HG03469 (cell line): ENCODE results near the gene PER2.
A peak's percentile ranks its signal among the peaks of the same experiment; 100 is the strongest.
"Not testable (repeated sequence)": the region's sequence is repeated elsewhere in the genome, so short reads cannot be mapped to it uniquely, and the experiment has no call there.

Source experiments
- ATAC-seq: cut with Tn5 transposase; IDR thresholded peaks from one replicate; pipeline ENCODE4 v1.9.1; 2021; ENCODE audit warnings: mild to moderate bottlenecking, moderate library complexity, moderate number of reproducible peaks; ENCODE audit not compliant: unreplicated experiment

Gene PER2

DNA sequence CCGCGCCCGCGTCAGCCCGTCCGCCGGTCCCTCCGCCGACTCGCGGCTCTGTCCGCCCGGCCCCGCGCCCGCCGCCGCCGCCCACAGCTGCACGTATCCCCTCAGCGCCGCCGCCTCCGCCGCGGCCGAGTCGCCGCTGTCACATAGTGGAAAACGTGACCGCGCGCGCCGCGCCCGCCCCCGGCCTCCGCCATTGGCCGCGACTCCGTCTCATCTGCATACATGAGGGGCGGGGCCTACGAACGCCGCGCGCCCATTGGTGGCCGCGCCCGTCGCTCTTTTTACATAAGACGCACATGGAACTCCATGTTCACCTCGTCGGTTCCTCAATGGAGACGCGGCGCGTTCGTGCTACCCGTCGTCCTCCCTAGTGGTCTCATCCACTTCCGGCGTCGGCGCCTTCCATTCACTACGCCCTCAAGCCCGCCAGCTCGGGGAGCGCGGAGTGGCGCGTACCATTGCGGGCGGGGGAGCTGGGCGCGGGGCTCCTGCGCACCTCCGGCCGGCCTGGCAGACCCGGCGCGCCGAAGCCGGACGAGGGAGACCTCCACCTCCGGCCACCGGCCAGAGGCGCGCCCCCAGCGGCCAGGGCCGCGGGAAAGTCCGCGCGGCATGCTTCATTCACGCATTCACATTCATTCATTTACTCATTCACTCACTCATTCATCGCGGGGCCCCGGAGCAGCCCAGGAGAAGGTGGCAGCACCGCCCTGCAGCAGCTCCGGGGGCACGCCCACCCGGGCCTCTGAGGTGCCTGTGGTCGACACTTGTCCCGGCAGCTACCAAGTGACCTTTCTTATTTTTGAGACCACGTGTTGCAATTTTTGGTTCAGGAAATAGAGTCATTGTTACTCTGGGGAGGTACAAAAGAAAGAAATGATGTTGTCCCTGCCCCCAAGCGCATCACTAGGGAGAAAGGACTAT, 502 bp upstream of the PER2 start:
- ATAC-seq = peak; percentile 73

- ATAC-seq = no peak
These were observed 1.2 kb downstream of the PER2 start for GRCh38 chr2:238286987-238287736.

- no peak for ATAC-seq
These were observed 1.9 kb downstream of the PER2 start for GRCh38 chr2:238286551-238286950.

- no peak for ATAC-seq
These were observed 2.3 kb downstream of the PER2 start for GRCh38 chr2:238286095-238286494.

- ATAC-seq = no peak
These were observed 2.7 kb downstream of the PER2 start for GRCh38 chr2:238285653-238286082.

DNA sequence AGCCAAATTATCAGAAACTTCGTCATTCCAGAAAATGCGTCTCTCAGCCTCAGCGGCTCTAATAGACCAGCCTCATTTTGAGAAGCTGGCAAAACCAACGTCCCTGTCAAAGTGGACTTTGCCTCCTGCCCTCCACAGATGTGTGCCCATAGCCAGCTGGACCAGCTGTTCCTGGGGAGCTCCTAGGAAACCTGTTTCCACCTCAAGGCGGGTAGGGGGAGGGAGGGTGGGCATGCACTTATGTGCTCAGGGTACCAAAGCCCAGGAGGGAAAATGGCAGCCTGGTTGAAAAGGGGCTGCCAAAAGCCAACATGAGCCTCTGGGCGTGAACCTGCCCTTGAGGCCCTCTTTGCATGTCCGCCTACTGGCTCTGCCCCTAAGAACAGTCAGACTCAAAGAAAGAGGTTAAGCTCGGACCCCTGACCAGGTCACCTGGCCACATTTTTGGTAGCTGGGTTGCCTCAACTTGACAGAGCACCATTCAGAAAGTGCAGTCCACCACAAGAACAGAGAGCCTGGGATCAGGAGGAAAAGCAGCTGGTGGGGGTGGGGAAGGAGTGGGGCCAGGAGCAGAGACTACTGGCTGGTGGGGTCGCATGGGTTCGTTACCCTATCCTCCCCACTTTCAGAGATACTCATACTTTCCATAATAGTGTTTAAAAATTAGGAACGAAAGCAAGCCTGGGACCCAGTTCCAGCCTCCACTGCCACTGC, 3.5 kb downstream of the PER2 start:
- ATAC-seq = no peak

DNA sequence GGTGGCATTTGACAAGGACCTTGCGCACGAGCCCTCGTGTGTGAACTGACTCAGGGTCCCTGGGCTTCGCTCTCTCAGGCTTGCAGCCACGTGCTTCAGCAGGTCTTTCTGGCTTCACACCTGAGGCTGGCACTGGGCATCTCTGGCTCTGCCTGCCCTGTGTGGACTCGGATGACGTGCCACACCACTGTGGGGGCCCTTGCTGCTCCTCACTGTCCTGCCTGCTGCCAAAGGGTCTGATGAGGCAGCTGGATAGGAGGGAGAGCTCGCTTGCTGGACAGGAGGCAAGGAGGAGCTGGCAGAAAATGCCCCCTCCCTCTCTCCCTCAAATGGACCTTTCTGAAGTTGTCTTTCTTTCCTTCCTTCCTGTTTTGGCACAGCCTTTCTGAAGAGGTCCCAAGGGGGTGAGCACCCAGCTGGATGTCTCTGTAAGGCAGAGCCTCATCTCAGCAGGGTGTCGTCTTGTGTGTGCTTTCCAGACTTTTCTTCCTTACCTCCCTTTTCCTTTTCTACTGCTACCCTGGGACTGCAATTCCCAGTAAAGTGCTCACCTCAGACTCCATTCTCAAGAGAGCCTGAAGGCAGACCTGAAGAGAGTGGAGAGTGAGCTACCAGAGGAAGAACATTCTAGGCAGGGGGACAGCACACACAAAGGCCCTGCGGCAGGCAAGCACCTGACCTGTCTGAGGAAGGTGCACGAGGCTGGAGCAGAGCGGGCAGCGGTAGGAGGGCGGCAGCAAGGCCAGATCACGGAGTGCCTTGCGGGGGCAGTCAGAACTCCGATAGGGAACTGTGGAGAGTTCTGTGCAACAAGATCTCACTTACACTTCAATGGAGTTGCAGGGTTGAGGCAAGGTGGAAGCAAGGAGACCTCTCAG, 5.3 kb downstream of the PER2 start:
- no peak for ATAC-seq

GRCh38 chr2:238281826-238282480, 6.5 kb downstream of the PER2 start:
- ATAC-seq = no peak

DNA sequence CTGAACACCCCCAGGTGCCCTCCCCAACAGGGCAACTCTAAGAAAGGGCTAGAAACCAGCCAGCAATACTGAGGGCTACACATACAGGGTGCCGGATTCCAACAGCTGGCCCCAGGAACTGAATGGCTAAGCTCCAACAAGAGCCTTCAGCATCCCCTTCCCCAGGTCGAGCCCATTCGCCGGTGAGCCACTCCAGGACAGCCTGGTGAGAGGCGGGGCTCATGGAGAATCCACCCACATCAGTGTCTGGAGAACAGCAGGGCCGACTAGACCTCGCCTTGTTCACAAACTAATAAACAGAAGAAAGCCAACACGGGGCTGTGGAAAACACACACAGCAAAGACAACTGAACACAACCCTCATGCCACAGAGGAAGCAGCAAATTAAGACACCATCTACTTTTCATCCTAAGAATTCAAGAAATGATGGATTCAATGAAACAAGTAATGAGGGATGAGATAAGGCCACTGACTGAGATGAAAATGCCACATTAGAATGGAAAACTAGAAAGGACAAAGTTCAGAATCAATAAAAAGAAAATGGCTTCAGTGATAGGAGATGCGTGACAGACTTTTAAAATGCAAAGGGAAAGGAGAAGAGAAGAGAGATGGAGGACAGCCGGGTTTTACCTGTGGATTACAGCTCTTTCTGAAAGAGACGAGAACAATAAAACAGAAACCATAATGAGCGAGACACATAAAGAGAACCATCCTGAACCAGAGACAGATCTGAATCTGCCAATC, 8.2 kb downstream of the PER2 start:
- no peak for ATAC-seq

- ATAC-seq = no peak
These were observed 9.1 kb downstream of the PER2 start for GRCh38 chr2:238279324-238279682.

DNA sequence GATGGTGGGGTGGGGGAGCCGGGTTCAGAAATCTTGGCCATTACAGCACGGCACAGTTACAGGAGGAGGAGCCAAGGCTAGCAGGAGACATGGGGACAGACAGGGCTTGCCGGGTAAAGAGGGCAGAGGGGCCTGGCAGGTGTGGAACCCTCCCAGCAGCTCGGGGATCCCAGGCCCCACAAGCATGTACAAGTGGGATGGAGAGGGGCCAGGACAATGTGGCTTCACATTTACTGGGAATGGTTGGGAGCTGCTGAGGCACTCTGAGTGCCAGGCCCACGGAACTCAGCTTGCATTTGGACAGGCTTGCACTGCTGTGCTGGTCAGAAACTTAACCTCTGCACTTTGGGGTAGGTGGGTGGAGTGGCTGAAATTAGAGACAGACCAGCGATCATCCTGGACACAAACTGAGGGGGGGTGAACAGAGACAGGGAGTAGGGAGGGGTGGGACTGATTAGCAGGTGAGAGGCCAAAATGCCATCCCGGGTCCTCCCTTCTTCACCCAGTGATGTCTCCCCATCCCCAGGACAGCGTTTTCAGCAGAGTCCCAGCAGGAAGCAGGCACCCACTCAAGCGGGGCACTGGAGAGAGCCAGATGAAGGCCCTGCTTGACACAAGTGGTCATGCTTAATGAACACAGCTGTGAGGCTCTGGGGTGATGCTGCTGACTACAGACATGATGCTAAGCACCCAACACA, 9.6 kb downstream of the PER2 start:
- no peak for ATAC-seq

- no peak for ATAC-seq
These were observed 10.7 kb downstream of the PER2 start for GRCh38 chr2:238277695-238278094.

DNA sequence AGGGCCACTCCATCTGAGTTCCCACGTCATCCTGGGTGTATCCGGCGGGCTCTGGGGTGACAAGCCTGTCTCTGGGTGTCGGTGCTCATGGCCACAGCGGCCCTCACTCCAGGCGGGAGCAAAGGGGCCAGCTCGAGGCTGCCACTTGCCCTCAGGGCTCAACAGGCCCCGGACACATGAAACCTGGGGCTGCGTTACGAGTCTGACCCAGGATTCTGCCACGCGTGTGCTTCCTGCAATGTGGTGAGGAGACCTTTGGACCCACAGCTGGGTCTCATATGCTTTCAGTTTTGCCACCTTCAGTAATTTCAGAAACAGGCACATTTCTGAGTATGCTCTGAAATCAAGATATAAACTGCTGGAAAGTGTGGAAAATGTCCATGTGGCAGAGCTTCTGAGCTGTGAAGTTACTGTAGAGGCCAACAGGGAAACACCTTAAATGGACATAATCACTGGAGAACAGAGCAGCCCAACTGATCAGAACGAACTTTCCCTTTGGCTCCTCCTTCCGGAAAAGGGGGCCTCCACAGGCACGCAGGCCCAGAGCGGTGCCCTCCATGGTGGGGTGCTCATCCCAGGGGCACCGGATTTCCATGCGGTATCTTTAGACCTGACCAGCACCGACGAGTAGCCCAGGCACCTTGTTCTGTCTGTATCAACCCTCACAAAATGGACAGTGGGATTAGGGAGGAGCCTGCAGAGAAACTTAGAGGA, 14.1 kb downstream of the PER2 start:
- no peak for ATAC-seq

- ATAC-seq = not testable (repeated sequence)
These were observed 15.0 kb downstream of the PER2 start for GRCh38 chr2:238273433-238273832.

DNA sequence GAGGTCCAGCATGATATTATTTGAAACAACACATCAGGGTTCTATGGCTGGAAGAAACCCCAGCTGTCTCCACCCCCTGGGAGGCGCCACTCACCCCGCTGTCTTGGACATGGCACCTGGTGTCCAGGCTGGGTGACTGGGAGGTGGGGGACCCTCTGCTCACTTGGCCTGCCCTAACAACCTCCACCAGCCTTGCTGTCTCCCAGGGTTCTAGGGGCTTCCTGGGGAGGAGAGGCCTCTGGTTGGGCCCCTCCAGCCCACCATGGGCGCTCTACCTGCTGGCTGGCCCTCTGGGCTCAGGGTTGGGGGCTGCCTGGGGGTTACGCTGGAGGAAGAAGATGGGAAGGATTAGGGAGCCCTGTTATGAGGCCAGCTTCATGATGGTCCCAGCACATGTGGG, 16.3 kb downstream of the PER2 start:
- no peak for ATAC-seq

GRCh38 chr2:238271686-238272085, 16.7 kb downstream of the PER2 start:
- not testable (repeated sequence) for ATAC-seq

GRCh38 chr2:238271061-238271554, 17.3 kb downstream of the PER2 start:
- no peak for ATAC-seq

GRCh38 chr2:238270606-238271005, 17.8 kb downstream of the PER2 start:
- ATAC-seq = no peak
